Central memory CD8-positive, alpha-beta T cell (primary cell): Measurements from ENCODE around the gene SHISA5.
"Not testable (repeated sequence)": the region's sequence is repeated elsewhere in the genome, so short reads cannot be mapped to it uniquely, and the experiment has no call there.

Experiments
- ATAC-seq: fragments of 150-1000 bp; cut with Tn5 transposase; replicated peaks from 2 replicates; pipeline ENCODE4 v1.10.0; 2022; ENCODE audit warnings: mild to moderate bottlenecking, moderate FRiP score, moderate number of reproducible peaks; ENCODE audit not compliant: poor library complexity, severe bottlenecking; ENCODE audit errors: extremely low read depth
- DNase-seq, 2 donors: peaks; one replicate each; pipeline ENCODE4 v3.0.0; 2021; ENCODE audit warnings: low spot score in 2 of 2
- H3K27ac Mint-ChIP-seq: one replicate; pipeline ENCODE4 v1.8.0; 2022; ENCODE audit warnings: low read depth, mild to moderate bottlenecking, moderate library complexity, mixed read lengths
- H3K27me3 Mint-ChIP-seq: one replicate; pipeline ENCODE4 v1.8.0; 2022; ENCODE audit warnings: mixed read lengths
- H3K36me3 Mint-ChIP-seq: one replicate; pipeline ENCODE4 v1.8.0; 2022; ENCODE audit warnings: mild to moderate bottlenecking, moderate library complexity, mixed read lengths; ENCODE audit not compliant: insufficient read depth
- H3K4me1 Mint-ChIP-seq: one replicate; pipeline ENCODE4 v1.8.0; 2022; ENCODE audit warnings: mixed read lengths
- H3K4me3 Mint-ChIP-seq: one replicate; pipeline ENCODE4 v1.8.0; 2022; ENCODE audit warnings: mild to moderate bottlenecking, moderate library complexity, mixed read lengths
- H3K9me3 Mint-ChIP-seq: one replicate; pipeline ENCODE4 v1.8.0; 2022; ENCODE audit warnings: mixed read lengths

SHISA5 gene

GRCh38 chr3:48536116-48536515 is 32.1 kb upstream of the SHISA5 start:
- no peak for DNase-seq
- Mint-ChIP-seq H3K9me3 (no peaks in the 10 kb centered on the region), H3K27me3 (no peaks in the 10 kb centered on the region), H3K36me3 (no peaks in the 10 kb centered on the region), H3K4me3 (no peak overlapping the region), H3K27ac (no peak overlapping the region), H3K4me1 (no peaks in the 10 kb centered on the region)
- no peak for ATAC-seq

- Mint-ChIP-seq H3K4me1 (no peaks in the 10 kb centered on the region), H3K36me3 (no peaks in the 10 kb centered on the region), H3K27me3 (no peaks in the 10 kb centered on the region), H3K4me3 (no peak overlapping the region), H3K9me3 (no peaks in the 10 kb centered on the region), H3K27ac (no peak overlapping the region)
- ATAC-seq (no peak), DNase-seq (no peak)
Observed at GRCh38 chr3:48535578-48535977, 31.6 kb upstream of the SHISA5 start.

GRCh38 chr3:48532977-48533337 is 29.0 kb upstream of the SHISA5 start:
- no peaks in the 10 kb centered on the region for H3K4me1 Mint-ChIP-seq

GRCh38 chr3:48532271-48532976 is 28.4 kb upstream of the SHISA5 start:
- Mint-ChIP-seq H3K4me3 (no peak overlapping the region), H3K27me3 (no peaks in the 10 kb centered on the region), H3K4me1 (no peaks in the 10 kb centered on the region), H3K9me3 (no peaks in the 10 kb centered on the region), H3K36me3 (no peaks in the 10 kb centered on the region), H3K27ac (no peak overlapping the region)
- DNase-seq (no peak), ATAC-seq (no peak)

More at GRCh38 chr3:48532977-48533337, 29.0 kb upstream of the SHISA5 start:
- H3K27ac Mint-ChIP-seq: no peak overlapping the region
- DNase-seq (no peak), ATAC-seq (no peak)
- H3K9me3 Mint-ChIP-seq: no peaks in the 10 kb centered on the region
- no peak overlapping the region for H3K4me3 Mint-ChIP-seq
- H3K27me3 Mint-ChIP-seq: no peaks in the 10 kb centered on the region
- H3K36me3 Mint-ChIP-seq: no peaks in the 10 kb centered on the region

GRCh38 chr3:48530701-48531100 is 26.7 kb upstream of the SHISA5 start:
- H3K27ac Mint-ChIP-seq, H3K27me3 Mint-ChIP-seq, ATAC-seq, DNase-seq, H3K9me3 Mint-ChIP-seq, H3K4me3 Mint-ChIP-seq, H3K4me1 Mint-ChIP-seq, H3K36me3 Mint-ChIP-seq: not testable (repeated sequence)

- H3K4me1 Mint-ChIP-seq: no peaks in the 10 kb centered on the region
- H3K4me3 Mint-ChIP-seq: no peak overlapping the region
- H3K9me3 Mint-ChIP-seq: no peaks in the 10 kb centered on the region
- H3K36me3 Mint-ChIP-seq: no peaks in the 10 kb centered on the region
- no peak for DNase-seq
- H3K27me3 Mint-ChIP-seq: no peaks in the 10 kb centered on the region
- ATAC-seq: no peak
- H3K27ac Mint-ChIP-seq: no peak overlapping the region
Observed at GRCh38 chr3:48528754-48529153, 24.8 kb upstream of the SHISA5 start.

- H3K36me3 Mint-ChIP-seq: no peaks in the 10 kb centered on the region
- no peak for ATAC-seq
- H3K27ac Mint-ChIP-seq: no peak overlapping the region
Observed at GRCh38 chr3:48528048-48528447, 24.1 kb upstream of the SHISA5 start.

GRCh38 chr3:48524970-48525369 is 21.0 kb upstream of the SHISA5 start:
- no peaks in the 10 kb centered on the region for H3K36me3 Mint-ChIP-seq
- no peaks in the 10 kb centered on the region for H3K27me3 Mint-ChIP-seq
- ATAC-seq (no peak), DNase-seq (no peak)
- H3K4me1 Mint-ChIP-seq: no peaks in the 10 kb centered on the region
- no peaks in the 10 kb centered on the region for H3K9me3 Mint-ChIP-seq
- H3K4me3 Mint-ChIP-seq: no peak overlapping the region
- no peak overlapping the region for H3K27ac Mint-ChIP-seq

More at GRCh38 chr3:48528048-48528447, 24.1 kb upstream of the SHISA5 start:
- no peaks in the 10 kb centered on the region for H3K27me3 Mint-ChIP-seq
- no peaks in the 10 kb centered on the region for H3K9me3 Mint-ChIP-seq
- no peaks in the 10 kb centered on the region for H3K4me1 Mint-ChIP-seq
- DNase-seq: no peak
- no peak overlapping the region for H3K4me3 Mint-ChIP-seq

- no peaks in the 10 kb centered on the region for H3K27me3 Mint-ChIP-seq
- H3K36me3 Mint-ChIP-seq: no peaks in the 10 kb centered on the region
- H3K4me3 Mint-ChIP-seq: no peak overlapping the region
- no peaks in the 10 kb centered on the region for H3K9me3 Mint-ChIP-seq
- DNase-seq: no peak
- no peak overlapping the region for H3K27ac Mint-ChIP-seq
- no peak for ATAC-seq
- peaks cover 13% of the 10 kb centered on the region for H3K4me1 Mint-ChIP-seq
Observed at GRCh38 chr3:48521635-48522034, 17.7 kb upstream of the SHISA5 start.

- Mint-ChIP-seq H3K4me1 (peaks cover 26% of the 10 kb centered on the region), H3K27ac (no peak overlapping the region), H3K27me3 (no peaks in the 10 kb centered on the region), H3K4me3 (no peak overlapping the region), H3K9me3 (no peaks in the 10 kb centered on the region), H3K36me3 (no peaks in the 10 kb centered on the region)
- DNase-seq: no peak
- no peak for ATAC-seq
Observed at GRCh38 chr3:48519277-48519643, 15.3 kb upstream of the SHISA5 start.

GRCh38 chr3:48518638-48519276 is 14.8 kb upstream of the SHISA5 start:
- no peak overlapping the region for H3K27ac Mint-ChIP-seq
- no peaks in the 10 kb centered on the region for H3K9me3 Mint-ChIP-seq
- H3K4me1 Mint-ChIP-seq: peaks cover 31% of the 10 kb centered on the region
- DNase-seq (no peak), ATAC-seq (no peak)
- no peaks in the 10 kb centered on the region for H3K27me3 Mint-ChIP-seq
- H3K4me3 Mint-ChIP-seq: no peak overlapping the region
- H3K36me3 Mint-ChIP-seq: no peaks in the 10 kb centered on the region

- H3K36me3 Mint-ChIP-seq: no peaks in the 10 kb centered on the region
Observed at GRCh38 chr3:48518069-48518468, 14.1 kb upstream of the SHISA5 start.

GRCh38 chr3:48516571-48516970 is 12.6 kb upstream of the SHISA5 start:
- no peaks in the 10 kb centered on the region for H3K27me3 Mint-ChIP-seq
- H3K4me1 Mint-ChIP-seq: peaks cover 32% of the 10 kb centered on the region
- no peaks in the 10 kb centered on the region for H3K36me3 Mint-ChIP-seq
- DNase-seq: no peak
- no peaks in the 10 kb centered on the region for H3K9me3 Mint-ChIP-seq
- H3K27ac Mint-ChIP-seq: no peak overlapping the region
- no peak for ATAC-seq
- peak overlapping the region; percentile 13 for H3K4me3 Mint-ChIP-seq

More at GRCh38 chr3:48518069-48518468, 14.1 kb upstream of the SHISA5 start:
- Mint-ChIP-seq H3K27ac (no peak overlapping the region), H3K27me3 (no peaks in the 10 kb centered on the region), H3K4me1 (peaks cover 32% of the 10 kb centered on the region), H3K9me3 (no peaks in the 10 kb centered on the region), H3K4me3 (no peak overlapping the region)
- no peak for DNase-seq
- ATAC-seq: no peak
